ENCODE data around the gene TAF10. TPM values are rescaled to one million over a fixed set of nuclear protein-coding genes. Genes with fewer than 3 reads are reported as not detected.

Gene TAF10
- total RNA-seq, 1 donor from 2014 or later: 112 TPM

- Histone ChIP-seq H3K36me3 (peaks cover 54% of the 10 kb centered on the region), H3K27me3 (ENCODE audit: low read depth) (no peaks in the 10 kb centered on the region), H3K27ac (no peak overlapping the region), H3K4me1 (no peaks in the 10 kb centered on the region), H3K9me3 (no peaks in the 10 kb centered on the region), H3K4me3 (no peak overlapping the region)
- ATAC-seq (no peak), DNase-seq (no peak)
- intact Hi-C loops (cut with DNase I): no loop called here
- TF ChIP-seq CTCF (IDR thresholded peaks at IDR 0.05): no peak
Measured at GRCh38 chr11:6625832-6626420, 13.9 kb upstream of the TAF10 start.

GRCh38 chr11:6625156-6625831, 13.3 kb upstream of the TAF10 start:
- Histone ChIP-seq H3K27me3 (ENCODE audit: low read depth) (no peaks in the 10 kb centered on the region), H3K4me1 (no peaks in the 10 kb centered on the region), H3K4me3 (no peak overlapping the region), H3K9me3 (no peaks in the 10 kb centered on the region), H3K27ac (no peak overlapping the region), H3K36me3 (peaks cover 48% of the 10 kb centered on the region)
- intact Hi-C loops (cut with DNase I): no loop called here
- ATAC-seq (no peak), DNase-seq (no peak)
- TF ChIP-seq CTCF (IDR thresholded peaks at IDR 0.05): no peak

GRCh38 chr11:6623391-6624363, 11.7 kb upstream of the TAF10 start:
- TF ChIP-seq CTCF (IDR thresholded peaks at IDR 0.05): no peak
- DNase-seq (no peak), ATAC-seq (no peak)
- peaks cover 34% of the 10 kb centered on the region for H3K36me3 ChIP-seq
- H3K27me3 ChIP-seq (ENCODE audit: low read depth): no peaks in the 10 kb centered on the region
- no peak overlapping the region for H3K4me3 ChIP-seq
- no peak overlapping the region for H3K27ac ChIP-seq
- H3K9me3 ChIP-seq: no peaks in the 10 kb centered on the region
- peaks cover 7% of the 10 kb centered on the region for H3K4me1 ChIP-seq
- intact Hi-C loops (cut with DNase I): no loop called here

- H3K27me3 ChIP-seq (ENCODE audit: low read depth): no peaks in the 10 kb centered on the region
- H3K36me3 ChIP-seq: peaks cover 29% of the 10 kb centered on the region
- H3K4me1 ChIP-seq: peaks cover 17% of the 10 kb centered on the region
- TF ChIP-seq CTCF (IDR thresholded peaks at IDR 0.05): no peak
- no peaks in the 10 kb centered on the region for H3K9me3 ChIP-seq
- DNase-seq (no peak), ATAC-seq (no peak)
- H3K4me3 ChIP-seq: no peak overlapping the region
- intact Hi-C loops (cut with DNase I): no loop called here
- H3K27ac ChIP-seq: no peak overlapping the region
Measured at GRCh38 chr11:6622261-6623171, 10.5 kb upstream of the TAF10 start.
